Endodermal cell (in vitro differentiated cells): ENCODE data around the gene CTSL. TPM values are rescaled to one million over a fixed set of nuclear protein-coding genes. Genes with fewer than 3 reads are reported as not detected.

Experiments
- DNase-seq: peaks from one replicate; pipeline ENCODE4 v3.0.0-alpha.2; 2017
- H3K27ac ChIP-seq: 2 replicates; pipeline ENCODE4 v1.5.1; 2013; ENCODE audit warnings: mild to moderate bottlenecking, low read depth, low read length, moderate library complexity
- H3K27me3 ChIP-seq: 2 replicates; pipeline ENCODE4 v1.6.1; 2013; ENCODE audit warnings: mild to moderate bottlenecking, low read length, moderate library complexity; ENCODE audit not compliant: insufficient read depth, control insufficient read depth, poor library complexity, severe bottlenecking
- H3K36me3 ChIP-seq: 2 replicates; pipeline ENCODE4 v1.7.0; 2013; ENCODE audit warnings: mild to moderate bottlenecking, low read length, moderate library complexity; ENCODE audit not compliant: control insufficient read depth, insufficient read depth
- H3K4me1 ChIP-seq: one replicate; pipeline ENCODE4 v1.7.0; 2013; ENCODE audit warnings: low read length; ENCODE audit not compliant: control insufficient read depth, insufficient read depth
- H3K4me3 ChIP-seq: 2 replicates; pipeline ENCODE4 v1.5.1; 2013; ENCODE audit warnings: mild to moderate bottlenecking, low read length, moderate library complexity
- H3K9ac ChIP-seq: 2 replicates; pipeline ENCODE4 v1.6.1; 2013; ENCODE audit warnings: mild to moderate bottlenecking, low read length, moderate library complexity; ENCODE audit not compliant: poor library complexity, severe bottlenecking; ENCODE audit errors: extremely low read depth
- H3K9me3 ChIP-seq: 2 replicates; pipeline ENCODE4 v1.6.1; 2013; ENCODE audit warnings: mild to moderate bottlenecking, low read length, moderate library complexity; ENCODE audit not compliant: control insufficient read depth
- H3K27ac Mint-ChIP-seq: 2 replicates; pipeline ENCODE4 v1.8.0; 2020; ENCODE audit warnings: mixed read lengths
- H3K27me3 Mint-ChIP-seq: 2 replicates; pipeline ENCODE4 v1.8.0; 2021; ENCODE audit warnings: mild to moderate bottlenecking, mixed read lengths; ENCODE audit not compliant: insufficient read depth
- H3K36me3 Mint-ChIP-seq: 2 replicates; pipeline ENCODE4 v1.8.0; 2020; ENCODE audit warnings: low read depth, mixed read lengths
- H3K4me1 Mint-ChIP-seq: 2 replicates; pipeline ENCODE4 v1.8.0; 2020; ENCODE audit warnings: mixed read lengths
- H3K4me3 Mint-ChIP-seq: 2 replicates; pipeline ENCODE4 v1.8.0; 2020; ENCODE audit warnings: mild to moderate bottlenecking, moderate library complexity, mixed read lengths
- H3K9me3 Mint-ChIP-seq: 2 replicates; pipeline ENCODE4 v1.8.0; 2020; ENCODE audit warnings: mild to moderate bottlenecking, mixed read lengths
- WGBS, 2 experiments: methylation state at CpG; one replicate each; pipeline versions ENCODE4 v1.1.5 to v1.1.7; 2013; ENCODE audit warnings: missing lambda C conversion rate in 2 of 2, mixed read lengths in 1 of 2; ENCODE audit not compliant: insufficient coverage in 1 of 2, insufficient read length in 1 of 2; 5-methylcytosine and 5-hydroxymethylcytosine counted together
- total RNA-seq, 2 donors: library from RNA; stranded (reverse); fragmentation: NEBNext Ultra II Directional in 1 of 2; extraction: Animal tissue kit (Norgen Biotek cat#: 25700) in 1 of 2; gene quantifications; 2 replicates in 1 of 2; 3 replicates in 1 of 2; pipeline ENCODE4 v1.2.1, GENCODE V29; 2021
- TF ChIP-seq, protein P1 (sequence below): fragments of 200-600 bp; sonication (generic); conservative IDR thresholded peaks from 2 replicates; pipeline ENCODE4 v1.5.0; 2021; ENCODE audit warnings: antibody characterized with exemption, mild to moderate bottlenecking

Gene CTSL
- total RNA-seq, 2 donors from 2014 or later = 81.2 to 131 TPM

DNA sequence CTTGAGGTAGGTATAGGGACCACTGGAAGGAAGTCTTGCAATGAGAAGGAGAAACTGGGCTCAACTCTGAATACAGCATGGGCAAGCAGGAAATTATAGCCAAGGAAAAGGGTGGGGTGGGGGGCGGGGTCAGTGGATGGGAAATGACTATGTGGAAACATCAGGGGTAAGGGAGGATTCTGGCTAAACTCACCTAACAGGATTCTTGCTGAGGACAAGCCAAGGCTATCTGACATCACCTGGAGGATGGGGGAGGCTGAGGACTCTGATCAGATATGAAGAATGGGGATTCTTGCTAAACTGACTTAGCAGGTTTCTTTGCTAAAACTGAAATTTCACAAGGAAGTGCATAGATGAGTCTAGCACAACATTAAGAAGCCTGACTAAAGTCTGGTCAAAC lies 40.8 kb downstream of the CTSL start:
- Mint-ChIP-seq H3K9me3 (no peaks in the 10 kb centered on the region), H3K27ac (no peak overlapping the region)

DNA sequence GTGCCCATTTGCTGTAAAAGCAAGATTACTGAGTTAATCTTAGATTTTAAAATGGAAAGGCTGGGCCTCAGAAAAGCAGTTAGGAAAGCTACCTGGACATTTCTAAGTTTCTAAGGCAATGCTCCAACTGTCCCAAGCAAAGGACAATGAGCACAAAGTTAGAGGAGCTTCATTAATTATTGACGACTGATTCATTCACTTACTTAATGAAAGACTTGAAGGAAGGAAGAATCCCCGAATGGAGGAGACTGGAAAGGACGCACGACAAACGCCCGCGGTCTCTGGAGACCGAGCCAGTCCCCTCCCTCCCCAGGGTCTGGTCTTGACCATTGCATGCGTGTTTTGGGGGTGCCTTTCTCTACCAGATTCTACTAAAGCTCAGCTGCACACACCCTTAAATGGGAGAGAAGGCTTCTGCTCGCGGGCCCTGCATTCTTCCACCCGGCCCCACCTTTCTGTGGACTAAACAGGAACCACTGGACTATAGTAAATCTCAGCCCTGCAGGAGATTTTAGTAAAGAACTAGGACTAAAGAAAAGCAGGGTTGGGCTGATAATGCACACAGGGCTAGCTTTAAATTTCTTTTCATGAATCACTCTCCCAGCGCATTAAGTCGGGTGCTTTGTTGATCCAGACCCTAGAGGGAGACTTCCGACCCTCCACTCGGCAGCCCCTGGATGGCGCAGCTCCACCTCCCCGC lies 44.8 kb downstream of the CTSL start:
- no peak overlapping the region for H3K27ac ChIP-seq
- Mint-ChIP-seq H3K9me3 (no peaks in the 10 kb centered on the region), H3K4me1 (peaks cover 19% of the 10 kb centered on the region), H3K36me3 (no peaks in the 10 kb centered on the region), H3K27me3 (peaks cover 22% of the 10 kb centered on the region), H3K4me3 (no peak overlapping the region), H3K27ac (no peak overlapping the region)
- no peaks in the 10 kb centered on the region for H3K27me3 ChIP-seq
- no peaks in the 10 kb centered on the region for H3K9me3 ChIP-seq
- H3K36me3 ChIP-seq = no peaks in the 10 kb centered on the region
- TF ChIP-seq, protein P1, sequence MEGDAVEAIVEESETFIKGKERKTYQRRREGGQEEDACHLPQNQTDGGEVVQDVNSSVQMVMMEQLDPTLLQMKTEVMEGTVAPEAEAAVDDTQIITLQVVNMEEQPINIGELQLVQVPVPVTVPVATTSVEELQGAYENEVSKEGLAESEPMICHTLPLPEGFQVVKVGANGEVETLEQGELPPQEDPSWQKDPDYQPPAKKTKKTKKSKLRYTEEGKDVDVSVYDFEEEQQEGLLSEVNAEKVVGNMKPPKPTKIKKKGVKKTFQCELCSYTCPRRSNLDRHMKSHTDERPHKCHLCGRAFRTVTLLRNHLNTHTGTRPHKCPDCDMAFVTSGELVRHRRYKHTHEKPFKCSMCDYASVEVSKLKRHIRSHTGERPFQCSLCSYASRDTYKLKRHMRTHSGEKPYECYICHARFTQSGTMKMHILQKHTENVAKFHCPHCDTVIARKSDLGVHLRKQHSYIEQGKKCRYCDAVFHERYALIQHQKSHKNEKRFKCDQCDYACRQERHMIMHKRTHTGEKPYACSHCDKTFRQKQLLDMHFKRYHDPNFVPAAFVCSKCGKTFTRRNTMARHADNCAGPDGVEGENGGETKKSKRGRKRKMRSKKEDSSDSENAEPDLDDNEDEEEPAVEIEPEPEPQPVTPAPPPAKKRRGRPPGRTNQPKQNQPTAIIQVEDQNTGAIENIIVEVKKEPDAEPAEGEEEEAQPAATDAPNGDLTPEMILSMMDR = peak; percentile 47
- H3K9ac ChIP-seq = no peak overlapping the region
- 93 to 97% methylated on average over 10 to 18 of the region's 18 CpGs for WGBS, 2 experiments
- DNase-seq = no peak
- H3K4me1 ChIP-seq = no peaks in the 10 kb centered on the region
- H3K4me3 ChIP-seq = no peak overlapping the region

More for the DNA sequence above, 40.8 kb downstream of the CTSL start:
- Histone ChIP-seq H3K9ac (no peak overlapping the region), H3K4me1 (no peaks in the 10 kb centered on the region), H3K9me3 (no peaks in the 10 kb centered on the region), H3K4me3 (no peak overlapping the region), H3K27me3 (no peaks in the 10 kb centered on the region), H3K27ac (no peak overlapping the region), H3K36me3 (no peaks in the 10 kb centered on the region)
- DNase-seq = peak; percentile 62
- Mint-ChIP-seq H3K4me1 (peaks cover 13% of the 10 kb centered on the region), H3K4me3 (no peak overlapping the region), H3K27me3 (peaks cover 16% of the 10 kb centered on the region), H3K36me3 (no peaks in the 10 kb centered on the region)
- 60 to 81% methylated on average over 1 of the region's 1 CpG for WGBS, 2 experiments
- TF ChIP-seq, protein P1 = no peak

DNA sequence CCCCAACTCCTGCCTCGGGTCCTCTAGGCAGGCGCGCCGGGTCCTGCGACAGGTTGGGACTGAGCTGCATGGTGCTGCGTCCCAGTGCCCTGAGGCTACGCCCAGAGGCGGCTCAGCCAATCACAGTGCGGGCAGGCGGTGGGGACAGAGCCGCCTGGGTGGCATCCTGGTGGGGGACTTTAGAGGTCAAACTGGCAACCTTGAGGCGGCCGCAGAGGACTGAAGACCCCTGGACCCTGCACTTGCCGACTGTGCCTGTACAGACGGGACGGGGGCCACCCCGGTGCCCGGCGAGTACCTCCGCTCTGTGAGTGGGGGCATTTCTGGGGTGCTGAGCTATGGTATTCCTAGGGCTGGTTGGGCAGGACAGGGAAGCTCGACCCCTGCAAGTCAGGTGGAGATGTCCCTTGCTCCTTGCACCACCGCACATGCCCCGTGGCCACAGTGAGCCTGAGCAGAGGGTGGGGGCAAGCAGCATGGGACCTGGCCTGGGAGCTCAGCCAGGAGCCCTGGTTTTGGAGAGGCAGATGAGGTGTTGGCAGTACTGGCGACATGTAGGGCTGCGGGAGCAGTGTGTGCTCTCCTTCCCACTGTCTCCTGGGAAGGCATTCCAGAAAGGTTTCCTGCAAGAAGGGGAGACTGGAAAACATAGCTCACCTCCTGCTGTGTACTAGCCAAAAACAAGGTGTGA lies 45.5 kb downstream of the CTSL start:
- Mint-ChIP-seq H3K27me3 (peaks cover 22% of the 10 kb centered on the region), H3K27ac (no peak overlapping the region), H3K4me3 (no peak overlapping the region), H3K36me3 (no peaks in the 10 kb centered on the region), H3K4me1 (peaks cover 19% of the 10 kb centered on the region), H3K9me3 (no peaks in the 10 kb centered on the region)
- peak; percentile 88 for DNase-seq
- Histone ChIP-seq H3K9me3 (no peaks in the 10 kb centered on the region), H3K27ac (no peak overlapping the region), H3K9ac (no peak overlapping the region), H3K27me3 (no peaks in the 10 kb centered on the region), H3K4me3 (no peak overlapping the region), H3K36me3 (no peaks in the 10 kb centered on the region), H3K4me1 (no peaks in the 10 kb centered on the region)
- TF ChIP-seq, protein P1 = no peak
- 91 to 93% methylated on average over 14 to 25 of the region's 25 CpGs for WGBS, 2 experiments
